Smooth muscle cell (in vitro differentiated cells): ENCODE measurements around the gene UBASH3B. TPM values are rescaled to one million over a fixed set of nuclear protein-coding genes. Genes with fewer than 3 reads are reported as not detected.

Source experiments
- DNase-seq: peaks from one replicate; lab custom pipeline; 2025; ENCODE audit not compliant: unreplicated experiment; lab: John Stamatoyannopoulos, UW
- H2AFZ ChIP-seq: fragments of 200-600 bp; sonication (generic); 2 replicates; pipeline ENCODE4 v1.6.0; 2016; ENCODE audit warnings: antibody characterized with exemption, low read depth, mild to moderate bottlenecking
- H3F3A ChIP-seq: fragments of 200-600 bp; sonication (generic); 2 replicates; pipeline ENCODE4 v1.6.0; 2017; ENCODE audit warnings: antibody characterized with exemption, low read depth
- H3K27ac ChIP-seq: fragments of 200-600 bp; sonication (generic); 2 replicates; pipeline ENCODE4 v1.5.1; 2016; ENCODE audit warnings: low read depth, mild to moderate bottlenecking
- H3K27me3 ChIP-seq: fragments of 200-600 bp; sonication (generic); 2 replicates; pipeline ENCODE4 v1.6.1; 2016; ENCODE audit warnings: low read depth, mild to moderate bottlenecking
- H3K36me3 ChIP-seq: fragments of 200-600 bp; sonication (generic); 2 replicates; pipeline ENCODE4 v1.5.1; 2016; ENCODE audit warnings: low read depth
- H3K4me1 ChIP-seq: fragments of 200-600 bp; sonication (generic); 2 replicates; pipeline ENCODE4 v1.5.1; 2016; ENCODE audit warnings: low read depth
- H3K4me2 ChIP-seq: fragments of 200-600 bp; sonication (generic); 2 replicates; pipeline ENCODE4 v1.6.0; 2016; ENCODE audit warnings: mild to moderate bottlenecking
- H3K4me3 ChIP-seq: fragments of 200-600 bp; sonication (generic); 2 replicates; pipeline ENCODE4 v1.5.1; 2016; ENCODE audit warnings: mild to moderate bottlenecking
- H3K79me2 ChIP-seq: fragments of 200-600 bp; sonication (generic); 2 replicates; pipeline ENCODE4 v1.6.0; 2016; ENCODE audit warnings: low read depth, mild to moderate bottlenecking
- H3K9ac ChIP-seq: fragments of 200-600 bp; sonication (generic); 2 replicates; pipeline ENCODE4 v1.6.0; 2016; ENCODE audit warnings: low read depth
- H3K9me3 ChIP-seq: fragments of 200-600 bp; sonication (generic); replicated peaks from 2 replicates; pipeline ENCODE4 v1.5.1; 2016; ENCODE audit warnings: low read depth
- H4K20me1 ChIP-seq: fragments of 200-600 bp; sonication (generic); 2 replicates; pipeline ENCODE4 v1.6.0; 2016; ENCODE audit warnings: low read depth
- WGBS: methylation state at CpG from one replicate; pipeline ENCODE4 v1.1.7; 2016; ENCODE audit warnings: low lambda C conversion rate; 5-methylcytosine and 5-hydroxymethylcytosine counted together
- polyA plus RNA-seq: library from polyadenylated mRNA; unstranded; fragments of >200 nt; fragmentation: Nextera tagmentation; extraction: Ambion mirVana; gene quantifications from 2 replicates; pipeline ENCODE4 v1.2.1, GENCODE V29; 2016
- total RNA-seq: library from RNA; depleted of rRNA; stranded (reverse); fragments of >200 nt; gene quantifications from 2 replicates; pipeline ENCODE4 v1.2.3, GENCODE V29; 2014
- TF ChIP-seq, protein P1 (sequence below): fragments of 200-600 bp; sonication (generic); IDR thresholded peaks from 2 replicates; pipeline ENCODE4 v1.5.1; 2017; ENCODE audit warnings: borderline replicate concordance, mild to moderate bottlenecking, antibody characterized with exemption; ENCODE audit not compliant: insufficient read depth, poor library complexity, severe bottlenecking

The UBASH3B gene
- total and polyA plus RNA-seq, 2 experiments from 2014 or later, result 15.8 to 30.5 TPM

DNA sequence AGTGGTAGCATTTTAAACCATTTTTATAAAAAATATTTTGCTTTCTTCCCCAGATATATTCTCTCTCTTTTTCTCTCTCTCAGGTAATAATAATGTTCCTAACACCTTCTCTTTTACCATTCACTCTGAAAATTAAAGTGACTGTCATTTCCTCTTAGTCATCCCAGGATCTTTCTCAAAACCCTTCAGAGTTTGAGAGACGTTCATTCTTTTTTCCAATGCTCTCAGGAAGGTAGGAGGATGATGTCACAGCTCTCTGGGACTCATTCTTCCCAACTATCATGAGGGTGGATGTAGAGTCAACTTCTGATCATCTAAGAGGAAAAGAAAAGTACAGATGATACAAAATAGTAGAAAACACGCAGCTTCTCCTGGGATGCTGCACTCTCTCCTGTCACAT, 122.6 kb downstream of the UBASH3B start:
- Histone ChIP-seq H3K36me3 (no peaks in the 10 kb centered on the region), H3K9me3 (no peaks in the 10 kb centered on the region), H2AFZ (no peak overlapping the region), H3K4me1 (peaks cover 12% of the 10 kb centered on the region), H3K79me2 (no peaks in the 10 kb centered on the region), H3K27me3 (no peaks in the 10 kb centered on the region), H3K4me3 (no peak overlapping the region), H3K4me2 (peak overlapping the region; percentile 55), H3F3A (peaks cover 25% of the 10 kb centered on the region), H3K9ac (no peak overlapping the region), H3K27ac (peak overlapping the region; percentile 63), H4K20me1 (peaks cover 4% of the 10 kb centered on the region)
- WGBS, result 40% methylated on average over 2 of the region's 2 CpGs
- TF ChIP-seq, protein P1, sequence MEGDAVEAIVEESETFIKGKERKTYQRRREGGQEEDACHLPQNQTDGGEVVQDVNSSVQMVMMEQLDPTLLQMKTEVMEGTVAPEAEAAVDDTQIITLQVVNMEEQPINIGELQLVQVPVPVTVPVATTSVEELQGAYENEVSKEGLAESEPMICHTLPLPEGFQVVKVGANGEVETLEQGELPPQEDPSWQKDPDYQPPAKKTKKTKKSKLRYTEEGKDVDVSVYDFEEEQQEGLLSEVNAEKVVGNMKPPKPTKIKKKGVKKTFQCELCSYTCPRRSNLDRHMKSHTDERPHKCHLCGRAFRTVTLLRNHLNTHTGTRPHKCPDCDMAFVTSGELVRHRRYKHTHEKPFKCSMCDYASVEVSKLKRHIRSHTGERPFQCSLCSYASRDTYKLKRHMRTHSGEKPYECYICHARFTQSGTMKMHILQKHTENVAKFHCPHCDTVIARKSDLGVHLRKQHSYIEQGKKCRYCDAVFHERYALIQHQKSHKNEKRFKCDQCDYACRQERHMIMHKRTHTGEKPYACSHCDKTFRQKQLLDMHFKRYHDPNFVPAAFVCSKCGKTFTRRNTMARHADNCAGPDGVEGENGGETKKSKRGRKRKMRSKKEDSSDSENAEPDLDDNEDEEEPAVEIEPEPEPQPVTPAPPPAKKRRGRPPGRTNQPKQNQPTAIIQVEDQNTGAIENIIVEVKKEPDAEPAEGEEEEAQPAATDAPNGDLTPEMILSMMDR, result no peak
- no peak for DNase-seq

DNA sequence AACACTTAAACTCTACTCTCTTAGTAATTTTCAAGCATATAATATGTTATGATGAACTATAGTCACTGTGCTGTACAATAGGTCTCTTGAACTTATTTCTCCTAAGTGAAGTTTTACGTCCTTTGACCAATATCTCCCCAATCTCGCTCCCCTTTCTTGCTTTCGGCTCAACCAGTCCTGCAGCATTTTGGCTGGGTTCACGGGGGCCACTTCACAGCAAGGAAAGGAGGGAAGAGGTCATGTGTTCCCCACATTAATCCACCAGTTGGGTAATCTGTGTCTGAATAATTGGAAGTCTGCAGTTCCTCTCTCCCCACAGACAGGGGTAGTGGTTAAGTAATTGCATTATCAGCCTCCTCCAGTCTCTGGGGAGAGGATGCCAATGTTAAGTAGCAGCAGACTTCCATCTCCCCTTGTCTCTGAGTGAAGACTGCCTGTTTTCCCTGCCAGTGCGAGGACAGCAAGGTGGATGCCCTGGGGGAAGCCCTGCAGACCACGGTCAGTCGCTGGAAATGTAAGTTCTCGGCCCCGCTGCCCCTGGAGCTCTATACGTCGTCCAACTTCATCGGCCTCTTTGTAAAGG, 123.6 kb downstream of the UBASH3B start:
- 50% methylated on average over 12 of the region's 12 CpGs for WGBS
- Histone ChIP-seq H3K9me3 (no peaks in the 10 kb centered on the region), H4K20me1 (peaks cover 2% of the 10 kb centered on the region), H3K27me3 (no peaks in the 10 kb centered on the region), H3K4me3 (no peak overlapping the region), H2AFZ (no peak overlapping the region), H3K4me1 (peaks cover 12% of the 10 kb centered on the region), H3K36me3 (no peaks in the 10 kb centered on the region), H3K27ac (peak overlapping the region; percentile 63), H3K4me2 (peak overlapping the region; percentile 55), H3K9ac (no peak overlapping the region), H3K79me2 (no peaks in the 10 kb centered on the region), H3F3A (peaks cover 22% of the 10 kb centered on the region)
- DNase-seq, result no peak
- TF ChIP-seq, protein P1, result no peak

GRCh38 chr11:122780296-122780949, 124.9 kb downstream of the UBASH3B start:
- H3K4me2 ChIP-seq, result no peak overlapping the region
- H3K36me3 ChIP-seq, result no peaks in the 10 kb centered on the region
- H3K9ac ChIP-seq, result no peak overlapping the region
- H3K27ac ChIP-seq, result peak overlapping the region; percentile 26
- H2AFZ ChIP-seq, result no peak overlapping the region
- H4K20me1 ChIP-seq, result no peaks in the 10 kb centered on the region
- peaks cover 22% of the 10 kb centered on the region for H3F3A ChIP-seq
- 82% methylated on average over 10 of the region's 10 CpGs for WGBS
- no peaks in the 10 kb centered on the region for H3K79me2 ChIP-seq
- TF ChIP-seq, protein P1, result no peak
- H3K27me3 ChIP-seq, result no peaks in the 10 kb centered on the region
- H3K4me3 ChIP-seq, result no peak overlapping the region
- no peaks in the 10 kb centered on the region for H3K9me3 ChIP-seq
- DNase-seq, result no peak
- peaks cover 12% of the 10 kb centered on the region for H3K4me1 ChIP-seq
